Measurements from ENCODE around the gene EXOC4.
A peak's percentile ranks its signal among the peaks of the same experiment; 100 is the strongest.
"Not testable (repeated sequence)": the region's sequence is repeated elsewhere in the genome, so short reads cannot be mapped to it uniquely, and the experiment has no call there.

The EXOC4 gene

DNA sequence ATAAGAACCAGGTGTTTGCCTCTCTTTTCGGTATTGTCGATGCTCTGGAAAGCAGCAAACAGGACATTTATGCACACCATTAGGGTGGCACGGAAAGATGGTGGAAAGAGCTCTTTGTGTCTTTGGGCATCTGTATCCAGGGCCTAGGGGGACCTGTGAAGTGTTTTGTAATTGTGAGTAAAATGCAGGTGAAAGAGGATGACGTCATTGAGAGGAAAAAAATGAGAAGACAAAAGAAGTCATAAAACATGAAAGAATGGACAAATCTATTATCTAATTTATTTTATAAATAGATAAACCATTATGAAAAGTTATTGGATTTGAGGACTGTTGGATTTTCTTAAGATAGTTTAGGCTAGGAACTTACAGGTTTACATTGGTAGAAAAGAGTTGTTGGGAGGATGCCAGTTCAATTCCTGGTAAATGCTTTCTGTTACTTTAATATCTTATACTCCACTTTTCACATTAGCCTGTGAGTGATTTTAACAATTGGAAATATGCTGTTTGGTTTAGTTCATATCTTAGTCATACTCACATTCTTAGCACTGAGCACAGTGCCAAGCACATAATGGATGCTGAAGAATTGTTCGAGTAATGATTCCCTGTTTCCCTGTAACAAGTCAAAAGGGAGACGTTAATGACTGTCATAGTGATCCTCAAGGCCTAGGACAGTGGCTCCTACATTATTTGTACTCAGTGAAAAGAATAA is 62.6 kb downstream of the EXOC4 start:
- no peak for DNase-seq

DNA sequence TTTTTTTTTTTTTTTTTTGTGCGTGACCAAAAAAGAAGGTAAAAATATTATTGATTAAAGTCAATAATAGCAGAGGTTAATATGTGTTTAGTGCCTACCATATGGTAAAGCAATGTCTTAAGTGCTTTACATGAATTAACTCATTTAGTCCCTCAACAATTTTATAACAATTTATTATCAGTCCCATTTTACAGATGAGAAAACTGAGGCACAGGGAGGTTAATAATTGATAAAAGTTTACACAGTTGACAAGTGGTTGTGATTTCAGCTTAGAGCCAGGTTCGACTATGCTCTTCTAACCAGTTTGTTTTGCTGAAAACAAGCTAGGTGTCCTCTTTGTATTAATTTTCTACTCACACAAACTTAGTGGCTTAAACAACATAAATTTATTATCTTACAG is 67.0 kb downstream of the EXOC4 start:
- no peak for DNase-seq

DNA sequence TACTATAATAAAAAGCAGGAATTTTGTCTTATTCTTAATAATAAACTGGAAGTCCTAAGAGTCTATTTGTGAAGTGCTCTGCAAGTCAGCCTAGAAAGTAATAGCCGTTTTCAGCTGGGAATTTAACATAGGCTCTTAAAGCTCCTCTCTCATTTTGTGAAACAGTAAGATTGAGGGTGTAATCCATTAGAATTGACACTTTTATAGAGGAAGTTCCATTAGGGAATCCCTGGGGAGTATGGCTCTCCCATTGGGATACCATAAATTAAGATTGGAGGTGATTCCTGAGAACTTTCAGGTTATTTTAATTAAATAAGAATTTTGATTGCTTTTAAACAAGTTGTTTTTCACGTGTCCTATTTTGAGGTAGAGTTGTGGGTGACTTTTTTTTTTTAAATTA is 68.0 kb downstream of the EXOC4 start:
- no peak for DNase-seq

DNA sequence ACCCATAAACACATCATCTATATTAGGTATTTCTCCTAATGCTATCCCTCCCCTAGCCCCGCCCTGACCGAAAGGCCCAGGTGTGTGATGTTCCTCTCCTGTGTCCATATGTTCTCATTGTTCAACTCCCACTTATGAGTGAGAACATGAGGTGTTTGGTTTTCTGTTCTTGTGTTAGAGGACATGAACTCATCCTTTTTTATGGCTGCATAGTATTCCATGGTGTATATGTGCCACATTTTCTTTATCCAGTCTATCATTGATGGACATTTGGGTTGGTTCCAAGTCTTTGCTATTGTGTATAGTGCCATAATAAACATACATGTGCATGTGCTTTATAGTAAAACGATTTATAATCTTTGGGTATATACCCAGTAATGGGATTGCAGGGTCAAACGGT is 68.5 kb downstream of the EXOC4 start:
- not testable (repeated sequence) for DNase-seq

DNA sequence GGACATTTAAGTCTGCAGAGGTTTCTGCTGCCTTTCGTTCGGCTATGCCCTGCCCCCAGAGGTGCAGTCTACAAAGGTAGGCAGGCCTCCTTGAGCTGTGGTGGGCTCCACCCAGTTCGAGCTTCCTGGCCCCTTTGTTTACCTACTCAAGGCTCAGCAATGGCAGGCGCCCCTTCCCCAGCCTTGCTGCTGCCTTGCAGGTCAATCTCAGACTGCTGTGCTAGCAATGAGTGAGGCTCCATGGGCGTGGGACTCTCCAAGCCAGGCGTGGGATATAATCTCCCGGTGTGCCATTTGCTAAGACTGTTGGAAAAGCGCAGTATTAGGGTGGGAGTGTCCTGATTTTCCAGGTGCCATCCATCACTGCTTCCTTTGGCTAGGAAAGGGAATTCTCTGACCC is 73.9 kb downstream of the EXOC4 start:
- DNase-seq = not testable (repeated sequence)

DNA sequence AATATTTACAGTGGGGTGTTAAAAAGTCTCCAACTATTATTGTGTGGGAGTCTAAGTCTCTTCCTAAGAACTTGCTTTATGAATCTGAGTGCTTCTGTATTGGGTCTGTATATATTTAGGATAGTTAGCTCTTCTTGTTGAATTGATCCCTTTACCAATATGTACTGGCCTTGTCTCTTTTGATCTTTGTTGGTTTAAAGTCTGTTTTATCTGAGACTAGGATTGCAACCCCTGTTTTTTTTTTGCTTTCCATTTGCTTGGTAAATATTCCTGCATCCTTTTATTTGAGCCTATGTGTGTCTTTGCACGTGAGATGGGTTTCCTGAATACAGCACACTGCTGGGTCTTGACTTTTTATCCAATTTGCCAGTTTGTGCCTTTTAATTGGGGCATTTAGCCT is 75.1 kb downstream of the EXOC4 start:
- DNase-seq = not testable (repeated sequence)

DNA sequence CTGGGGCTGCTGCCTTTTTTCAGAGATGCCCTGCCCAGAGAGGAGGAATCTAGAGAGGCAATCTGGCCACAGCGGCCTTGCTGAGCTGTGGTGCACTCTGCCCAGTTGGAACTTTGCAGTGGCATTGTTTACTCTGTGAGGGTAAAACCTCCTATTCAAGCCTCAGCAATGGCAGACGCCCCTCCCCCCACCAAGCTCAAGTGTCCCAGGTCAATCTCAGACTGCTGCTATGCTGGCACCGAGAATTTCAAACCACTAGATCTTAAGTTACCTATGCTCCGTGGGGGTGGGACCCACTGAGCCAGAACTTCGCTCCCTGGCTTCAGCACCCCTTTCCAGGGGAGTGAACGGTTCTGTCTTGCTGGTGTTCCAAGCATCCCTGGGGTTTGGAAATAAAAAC is 77.2 kb downstream of the EXOC4 start:
- no peak for DNase-seq

DNA sequence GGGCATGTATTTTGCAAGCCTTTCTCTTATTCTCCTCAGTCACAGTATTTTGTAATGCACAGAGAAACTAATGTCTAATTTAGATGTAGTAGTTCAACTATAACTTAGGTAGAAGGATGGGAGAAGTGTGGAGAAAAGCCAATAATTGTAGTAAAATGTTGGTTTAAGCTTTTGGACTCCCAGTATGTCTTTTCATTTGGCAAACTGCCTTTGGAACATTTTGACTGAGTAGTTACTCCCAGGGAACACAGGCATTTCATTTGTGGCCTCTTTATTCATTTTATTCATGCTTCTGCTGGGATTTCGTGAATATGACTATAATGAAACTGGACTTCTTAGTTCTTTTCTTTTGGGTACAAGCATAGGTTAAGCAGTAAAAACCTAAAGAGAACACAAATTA is 79.0 kb downstream of the EXOC4 start:
- no peak for DNase-seq

DNA sequence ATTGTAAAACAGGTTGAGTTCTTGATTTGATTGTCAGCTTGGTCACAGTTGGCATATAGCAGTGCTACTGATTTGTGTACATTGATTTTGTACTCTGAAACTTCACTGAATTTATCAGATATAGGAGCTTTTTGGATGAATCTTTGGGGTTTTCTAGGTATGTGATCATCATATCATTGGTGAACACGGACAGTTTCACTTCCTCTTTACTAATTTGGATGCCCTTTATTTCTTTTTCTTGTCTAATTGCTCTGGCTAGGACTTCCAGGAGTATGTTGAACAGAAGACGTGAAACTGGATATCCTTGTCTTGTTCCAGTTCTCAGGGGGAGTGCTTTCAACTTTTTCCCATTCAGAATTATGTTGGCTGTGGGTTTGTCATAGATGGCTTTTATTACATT is 86.9 kb downstream of the EXOC4 start:
- DNase-seq = peak; percentile 8

DNA sequence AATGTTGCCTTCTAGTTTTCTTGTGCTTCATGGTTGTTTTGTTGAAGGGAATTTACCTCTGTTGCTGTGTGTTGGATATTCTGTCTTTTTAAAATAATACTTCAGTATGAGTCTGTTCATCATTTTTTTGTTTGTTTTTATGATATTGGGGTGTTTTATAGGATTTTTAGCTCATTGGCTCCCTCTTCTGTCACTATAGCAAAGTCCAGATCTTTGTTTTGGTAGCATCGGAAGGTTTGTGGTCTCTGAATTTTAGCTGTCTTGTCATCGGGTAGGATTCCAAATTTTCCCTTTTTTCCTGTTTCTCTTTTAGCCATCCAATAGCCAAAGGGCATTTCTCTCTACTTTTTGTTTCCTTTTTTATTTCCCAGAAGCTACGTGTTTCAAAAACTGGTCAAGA is 91.4 kb downstream of the EXOC4 start:
- DNase-seq = peak; percentile 11

DNA sequence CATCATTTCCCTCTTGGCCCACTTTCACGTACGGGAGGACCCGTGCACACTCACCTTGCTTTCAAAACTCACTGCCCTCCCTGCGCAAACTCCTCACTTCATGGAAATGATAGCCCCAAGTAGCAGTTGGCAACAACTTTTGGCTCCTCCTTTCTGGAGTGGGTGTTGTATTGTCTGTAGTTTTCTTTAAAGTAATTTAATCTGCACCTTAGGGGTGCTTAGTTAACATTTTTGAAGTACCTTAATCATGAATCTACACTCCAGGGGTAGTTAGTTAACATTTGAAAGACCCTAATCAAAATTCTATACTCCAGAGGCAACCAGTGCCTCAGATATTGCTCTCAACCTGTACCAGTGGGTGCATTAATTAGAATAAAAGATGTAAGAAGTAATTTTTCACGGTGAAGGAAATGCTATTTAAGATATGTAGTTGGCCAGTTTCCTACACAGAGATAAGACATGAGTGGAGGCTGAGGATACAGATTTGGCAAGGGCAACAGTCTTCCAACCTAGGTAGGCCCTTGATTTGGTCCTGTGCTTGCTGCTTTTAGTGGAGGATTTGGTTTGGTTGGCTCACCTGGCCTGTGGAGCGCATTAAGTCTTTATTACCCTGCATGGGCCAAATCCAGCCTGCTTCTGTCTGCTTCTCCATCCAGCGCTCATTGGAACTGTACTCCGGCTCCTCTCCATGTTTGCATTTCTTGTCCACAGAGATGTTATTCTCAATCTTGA is 93.0 kb downstream of the EXOC4 start:
- no peak for DNase-seq

DNA sequence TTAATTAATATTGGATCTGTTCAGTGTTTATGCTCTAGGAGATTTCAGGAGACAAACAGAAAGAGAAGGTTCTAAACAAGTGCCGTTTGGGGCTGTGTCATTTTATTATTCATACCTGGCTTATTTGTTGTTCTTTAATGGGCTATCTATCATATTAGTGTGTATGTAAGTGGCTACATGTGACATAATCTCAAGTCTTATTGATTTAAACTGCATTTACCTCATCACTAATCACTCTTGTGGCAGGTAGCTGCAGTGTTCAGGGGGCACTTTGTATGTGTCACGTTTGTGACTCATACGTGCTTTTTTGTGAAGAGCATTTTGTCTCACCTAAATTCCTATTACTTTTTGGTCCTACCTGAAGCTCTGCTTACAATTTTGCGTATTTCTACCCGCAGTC is 95.4 kb downstream of the EXOC4 start:
- DNase-seq = no peak

DNA sequence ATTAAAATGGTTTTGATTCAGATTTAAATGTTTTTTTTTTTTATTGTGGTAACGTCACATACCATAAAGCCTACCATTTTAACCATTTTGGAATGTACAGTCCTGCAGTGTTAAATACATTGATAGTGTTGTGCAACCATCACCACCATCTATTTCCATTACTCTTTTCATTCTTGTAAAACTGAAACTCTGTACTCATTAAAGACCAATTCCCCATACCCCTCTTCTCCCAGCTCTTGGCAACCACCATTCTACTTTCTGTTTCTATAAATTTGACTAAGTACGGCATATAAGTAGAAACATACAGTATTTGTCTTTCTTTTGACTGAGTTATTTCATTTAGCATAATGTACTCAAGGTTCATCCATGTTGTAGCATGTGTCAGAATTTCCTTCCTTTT is 96.2 kb downstream of the EXOC4 start:
- peak; percentile 42 for DNase-seq

DNA sequence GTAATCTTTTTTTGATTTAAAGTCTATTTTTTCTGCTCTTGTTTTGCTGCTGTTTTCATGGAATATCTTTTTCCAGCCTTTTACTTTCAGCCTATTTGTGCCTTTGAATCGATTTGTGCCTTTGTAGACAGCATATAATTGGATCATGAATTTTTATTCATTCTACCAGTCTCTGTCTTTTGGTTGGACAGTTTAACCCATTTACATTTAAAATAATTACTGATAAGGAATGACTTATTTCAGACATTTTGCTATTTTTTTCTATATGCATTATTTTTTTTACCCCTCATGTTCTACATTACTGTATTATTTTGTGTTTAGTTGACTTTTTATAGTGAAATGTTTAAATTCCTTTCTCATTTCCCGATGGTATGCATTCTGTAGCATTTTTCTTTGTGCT is 99.6 kb downstream of the EXOC4 start:
- DNase-seq = no peak

DNA sequence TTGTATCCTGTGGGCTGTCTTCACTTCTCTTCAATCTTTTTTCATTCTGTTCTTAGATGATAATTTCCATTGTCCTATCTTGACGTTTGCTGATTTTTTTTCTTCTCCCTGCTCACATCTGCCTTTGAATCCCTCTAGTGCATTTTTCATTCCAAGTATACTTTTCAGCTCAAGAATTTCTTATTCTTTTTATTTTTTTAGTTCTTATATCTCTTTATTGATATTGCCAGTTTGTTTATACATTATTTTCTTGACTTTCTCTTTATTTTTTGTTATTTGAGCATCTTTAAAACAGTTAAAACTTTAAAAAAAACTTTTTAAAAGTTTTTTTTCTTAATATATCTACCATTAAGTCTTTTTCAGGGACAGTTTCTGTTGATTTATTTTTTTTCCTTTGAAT is 100.9 kb downstream of the EXOC4 start:
- DNase-seq = no peak

DNA sequence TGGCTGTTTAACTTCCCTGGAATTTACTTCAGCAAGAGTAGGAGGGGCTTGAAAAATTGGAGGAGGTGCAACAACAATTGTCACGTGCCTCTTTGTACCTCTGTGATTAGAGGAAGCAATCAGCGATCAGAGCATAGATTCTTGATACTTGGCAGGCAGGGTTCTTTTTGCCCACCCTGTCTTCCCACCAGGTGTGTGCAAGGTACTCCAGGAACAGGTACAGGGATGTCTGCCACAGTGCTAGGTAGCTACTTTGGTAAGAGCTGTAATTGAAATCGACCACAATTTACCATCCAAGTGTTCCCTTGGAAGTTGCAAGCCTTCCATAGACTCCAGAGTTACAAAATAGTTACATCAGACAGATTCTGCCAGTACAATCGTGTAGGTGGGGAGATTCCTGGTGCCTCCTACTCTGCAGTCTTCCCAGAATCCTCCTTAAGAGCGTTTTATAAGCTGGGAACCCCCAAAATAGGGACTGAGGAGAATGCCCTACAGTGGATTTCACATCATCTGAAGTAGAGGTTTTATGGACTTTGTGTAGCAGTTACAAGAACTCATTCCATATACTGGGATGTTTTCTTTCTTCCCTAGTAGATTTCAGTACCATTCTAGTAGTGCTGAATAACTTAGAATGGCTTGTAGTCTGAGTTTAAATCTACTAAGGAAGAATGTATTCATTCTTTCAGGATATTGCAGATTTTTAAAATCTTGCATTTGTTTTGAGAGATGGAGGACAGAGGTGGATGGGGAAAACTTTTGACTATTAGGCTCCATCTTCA is 101.9 kb downstream of the EXOC4 start:
- peak; percentile 57 for DNase-seq

DNA sequence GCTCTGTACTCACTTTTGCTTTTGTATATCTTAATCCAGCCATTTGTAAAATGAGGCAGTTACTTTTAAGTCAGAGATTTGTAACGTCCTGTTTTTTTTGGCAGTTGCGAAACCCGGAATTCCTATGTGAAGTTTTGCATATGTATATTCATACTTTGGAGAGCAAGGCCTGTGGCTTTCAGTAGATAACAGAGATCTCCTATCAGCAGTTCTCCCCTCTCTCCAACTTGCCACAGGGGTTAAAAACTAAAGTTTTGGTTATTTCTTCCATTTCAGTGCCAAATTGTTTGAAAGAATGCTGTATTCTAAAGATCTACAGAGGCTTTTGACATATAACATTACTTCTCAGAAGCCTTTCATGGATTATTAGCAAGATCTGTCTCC is 102.4 kb downstream of the EXOC4 start:
- peak; percentile 61 for DNase-seq

DNA sequence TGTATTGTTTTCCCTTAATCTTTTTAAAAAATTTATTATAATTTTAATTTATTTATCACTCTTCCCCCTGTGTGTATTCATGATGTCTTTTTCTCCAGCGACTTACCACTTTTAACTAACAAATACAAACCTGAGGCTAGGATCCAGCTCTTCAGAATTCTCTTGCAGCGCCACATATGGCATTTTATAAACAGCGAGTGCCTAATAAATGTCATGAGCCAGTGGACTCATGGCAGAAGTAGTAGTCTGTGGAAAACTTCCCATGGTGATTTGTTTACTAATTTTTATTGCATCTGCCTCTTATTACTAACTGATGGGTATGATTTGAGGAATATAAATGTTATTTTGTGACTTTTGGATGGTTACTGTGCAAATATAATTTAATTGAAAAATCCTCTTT is 102.9 kb downstream of the EXOC4 start:
- no peak for DNase-seq

DNA sequence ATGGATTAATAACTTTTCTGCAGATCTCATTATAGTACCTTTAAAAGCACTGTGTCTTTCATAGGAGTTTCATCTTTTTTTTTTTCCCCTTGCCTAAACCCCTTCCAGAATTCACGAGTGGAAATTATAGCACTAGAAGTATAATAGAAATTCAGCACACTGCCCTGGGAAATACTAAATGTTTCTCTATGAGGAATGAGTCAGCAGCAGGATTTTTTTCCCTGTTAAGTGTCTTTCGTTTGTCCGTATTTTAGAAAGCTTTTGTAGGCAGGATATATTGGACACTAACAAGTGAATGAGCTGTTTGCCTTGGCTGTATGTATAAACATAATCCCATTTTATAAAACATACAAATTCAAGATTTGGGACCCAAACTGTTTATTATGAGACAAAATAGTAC is 105.8 kb downstream of the EXOC4 start:
- DNase-seq = no peak

DNA sequence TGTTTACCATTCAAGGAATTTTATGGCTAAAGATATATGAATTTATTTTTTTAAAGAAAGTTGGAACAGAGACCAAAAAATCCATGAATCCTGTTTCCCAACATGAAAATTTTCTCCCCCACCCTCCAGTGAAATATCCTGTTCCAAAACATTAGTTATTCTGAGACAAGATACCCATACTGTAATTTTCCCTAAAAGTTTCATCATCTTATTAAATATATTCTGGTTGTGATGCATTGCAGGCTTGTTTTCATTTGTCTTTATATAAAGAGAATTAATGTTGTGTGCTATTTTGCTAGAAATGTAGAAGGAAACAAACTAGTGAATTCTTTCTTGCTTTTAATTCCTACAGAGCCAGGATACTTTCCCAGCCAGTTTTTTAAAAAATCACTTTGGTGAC is 106.6 kb downstream of the EXOC4 start:
- DNase-seq = no peak

DNA sequence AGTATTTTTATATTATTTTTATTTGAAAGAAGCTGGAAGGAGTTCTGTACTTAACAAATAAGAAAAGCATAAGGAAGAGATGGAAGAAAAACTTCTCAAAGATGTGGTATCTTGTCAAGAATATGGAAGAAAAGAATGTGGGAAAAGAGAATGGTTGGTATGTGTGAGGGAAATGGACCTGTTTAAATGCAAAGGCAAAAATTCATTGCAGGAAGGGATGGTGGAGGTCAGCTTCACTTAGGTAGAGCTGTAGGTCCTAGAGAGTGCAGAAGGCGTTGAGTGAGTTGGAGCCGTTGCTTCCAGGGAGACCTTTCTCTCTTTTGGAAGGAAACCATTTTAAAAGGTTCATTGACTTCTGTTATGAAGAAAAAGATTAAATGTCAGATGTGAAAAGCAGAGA is 107.3 kb downstream of the EXOC4 start:
- no peak for DNase-seq

DNA sequence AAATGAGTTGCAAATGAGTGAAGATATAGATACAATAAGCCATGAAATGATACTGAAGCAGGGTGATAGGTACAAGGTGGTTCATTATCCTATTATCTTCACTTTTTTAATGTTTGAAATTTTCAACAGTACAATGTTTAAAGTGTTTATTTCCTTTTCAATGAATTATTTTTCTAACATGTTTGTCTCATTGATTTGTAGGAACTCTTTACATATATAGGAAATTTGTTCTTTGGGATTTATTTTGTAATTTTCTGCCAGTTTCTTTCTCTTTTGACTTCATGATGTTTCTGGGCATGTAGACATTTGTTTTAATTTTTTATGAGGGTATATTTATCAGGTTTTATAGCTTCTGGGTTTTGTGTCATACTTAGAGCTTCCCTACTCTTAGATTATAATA is 108.9 kb downstream of the EXOC4 start:
- no peak for DNase-seq

DNA sequence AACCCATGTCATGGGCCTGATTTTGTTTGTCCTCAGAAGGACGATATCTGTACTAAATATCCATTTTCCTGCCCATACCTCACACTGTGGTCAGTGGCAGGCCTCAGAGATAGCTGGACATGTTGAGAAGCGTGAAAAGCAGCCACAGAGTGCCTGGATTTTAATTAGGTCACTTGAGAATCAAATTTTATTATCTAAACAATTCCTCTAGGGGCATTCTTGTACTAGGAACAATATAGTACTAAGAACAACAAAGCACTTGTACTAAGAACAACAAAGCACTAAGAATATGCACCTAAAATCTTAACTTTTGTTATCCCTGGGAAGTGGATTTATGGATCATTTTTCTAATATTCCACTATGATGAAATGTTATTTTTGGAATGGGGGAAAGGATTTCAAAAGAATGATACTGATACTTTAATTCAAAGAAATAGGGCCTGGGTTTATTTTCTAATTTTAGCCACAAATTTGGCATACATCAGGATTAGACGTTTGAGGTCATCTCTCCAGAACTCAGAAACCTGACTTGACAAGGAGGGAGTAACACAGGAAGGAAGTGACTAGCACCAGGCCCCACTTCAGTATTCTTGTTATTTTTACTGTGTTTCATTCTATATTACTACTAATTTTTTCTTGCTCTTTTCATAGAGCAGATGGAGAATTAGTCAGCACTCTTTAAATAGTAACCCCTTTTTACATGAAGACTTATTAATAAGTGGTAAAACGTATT is 112.2 kb downstream of the EXOC4 start:
- DNase-seq = peak; percentile 15
